ENCODE measurements around the gene CEP104. TPM values are rescaled to one million over a fixed set of nuclear protein-coding genes. Genes with fewer than 3 reads are reported as not detected.
A peak's percentile ranks its signal among the peaks of the same experiment; 100 is the strongest.

Gene CEP104
- total and polyA plus RNA-seq, 8 donors = 7.0 to 128 (median 28.7) TPM

GRCh38 chr1:3857791-3858129 is 749 bp upstream of the CEP104 start:
- TF ChIP-seq EP300 (IDR thresholded peaks at IDR 0.05) (no peak), POLR2A (IDR thresholded peaks at IDR 0.05) (no peak), CTCF (IDR thresholded peaks at IDR 0.05) (no peak), POLR2AphosphoS5 (IDR thresholded peaks at IDR 0.05) (no peak)
- Histone ChIP-seq H3K4me1 (peaks cover 23 to 41% (median 36%) of the 10 kb centered on the region in 4 donors), H3K9me3 (no peaks in the 10 kb centered on the region), H3K4me3 (peak overlapping the region; percentile 86 to 95 (median 91)), H3K36me3 (peaks cover 0 to 21% (median under 1%) of the 10 kb centered on the region in 4 donors), H3K27me3 (no peaks in the 10 kb centered on the region), H3K27ac (peak overlapping the region; percentile 84 to 90 (median 88))
- 4 to 14% (median 5%) methylated on average over 5 to 21 of the region's 21 CpGs for WGBS, 5 donors
- no peak for DNase-seq
- intact Hi-C loops (cut with DNase I; ENCODE audit: low total_unique reads) = no loop called here

GRCh38 chr1:3852711-3853485 is 4.1 kb downstream of the CEP104 start:
- TF ChIP-seq POLR2A (IDR thresholded peaks at IDR 0.05) (no peak), POLR2AphosphoS5 (IDR thresholded peaks at IDR 0.05) (no peak), EP300 (IDR thresholded peaks at IDR 0.05) (no peak)
- intact Hi-C loops (cut with DNase I; ENCODE audit: low total_unique reads) = no loop called here
- no peak for DNase-seq
- Histone ChIP-seq H3K27ac (no peak overlapping the region), H3K27me3 (no peaks in the 10 kb centered on the region), H3K9me3 (no peaks in the 10 kb centered on the region), H3K4me3 (no peak overlapping the region), H3K36me3 (peaks cover 16 to 47% (median 43%) of the 10 kb centered on the region in 4 donors), H3K4me1 (peaks cover 13 to 25% (median 20%) of the 10 kb centered on the region in 4 donors)
- WGBS, 5 donors = 76 to 87% (median 82%) methylated on average over 15 of the region's 15 CpGs

GRCh38 chr1:3852091-3852490 is 4.9 kb downstream of the CEP104 start:
- no peak overlapping the region for H3K27ac ChIP-seq
- TF ChIP-seq EP300 (IDR thresholded peaks at IDR 0.05) (no peak), POLR2A (IDR thresholded peaks at IDR 0.05) (no peak), CTCF (IDR thresholded peaks at IDR 0.05) (no peak), POLR2AphosphoS5 (IDR thresholded peaks at IDR 0.05) (no peak)
- peaks cover 23 to 55% (median 51%) of the 10 kb centered on the region in 4 donors for H3K36me3 ChIP-seq
- DNase-seq = no peak
- no peak overlapping the region for H3K4me3 ChIP-seq
- peaks cover 12 to 21% (median 16%) of the 10 kb centered on the region in 4 donors for H3K4me1 ChIP-seq
- no peaks in the 10 kb centered on the region for H3K9me3 ChIP-seq
- intact Hi-C loops (cut with DNase I; ENCODE audit: low total_unique reads) = no loop called here
- 82 to 88% (median 84%) methylated on average over 12 of the region's 12 CpGs for whole genome bisulfite sequencing, 5 donors
- H3K27me3 ChIP-seq = no peaks in the 10 kb centered on the region

GRCh38 chr1:3851292-3851691 is 5.7 kb downstream of the CEP104 start:
- WGBS, 5 donors = 90 to 97% (median 96%) methylated on average over 6 of the region's 6 CpGs

GRCh38 chr1:3850857-3851256 is 6.2 kb downstream of the CEP104 start:
- no peaks in the 10 kb centered on the region for H3K9me3 ChIP-seq
- peaks cover 6 to 15% (median 12%) of the 10 kb centered on the region in 4 donors for H3K4me1 ChIP-seq
- DNase-seq = no peak
- H3K36me3 ChIP-seq = peaks cover 29 to 68% (median 62%) of the 10 kb centered on the region in 4 donors
- H3K4me3 ChIP-seq = no peak overlapping the region
- no peaks in the 10 kb centered on the region for H3K27me3 ChIP-seq
- intact Hi-C loops (cut with DNase I; ENCODE audit: low total_unique reads) = no loop called here
- 86 to 90% (median 89%) methylated on average over 12 of the region's 12 CpGs for WGBS, 5 donors
- no peak overlapping the region for H3K27ac ChIP-seq
- TF ChIP-seq CTCF (IDR thresholded peaks at IDR 0.05) (no peak), POLR2AphosphoS5 (IDR thresholded peaks at IDR 0.05) (no peak), POLR2A (IDR thresholded peaks at IDR 0.05) (no peak), EP300 (IDR thresholded peaks at IDR 0.05) (no peak)

More at GRCh38 chr1:3851292-3851691, 5.7 kb downstream of the CEP104 start:
- Histone ChIP-seq H3K9me3 (no peaks in the 10 kb centered on the region), H3K27me3 (no peaks in the 10 kb centered on the region), H3K36me3 (peaks cover 29 to 63% (median 59%) of the 10 kb centered on the region in 4 donors), H3K4me3 (no peak overlapping the region), H3K27ac (no peak overlapping the region), H3K4me1 (peaks cover 10 to 19% (median 16%) of the 10 kb centered on the region in 4 donors)
- intact Hi-C loops (cut with DNase I; ENCODE audit: low total_unique reads) = no loop called here
- no peak for DNase-seq
- TF ChIP-seq POLR2A (IDR thresholded peaks at IDR 0.05) = no peak

Data from stomach (tissue), 9 donors.